ENCODE data around the gene FKBP1B.

FKBP1B gene

DNA sequence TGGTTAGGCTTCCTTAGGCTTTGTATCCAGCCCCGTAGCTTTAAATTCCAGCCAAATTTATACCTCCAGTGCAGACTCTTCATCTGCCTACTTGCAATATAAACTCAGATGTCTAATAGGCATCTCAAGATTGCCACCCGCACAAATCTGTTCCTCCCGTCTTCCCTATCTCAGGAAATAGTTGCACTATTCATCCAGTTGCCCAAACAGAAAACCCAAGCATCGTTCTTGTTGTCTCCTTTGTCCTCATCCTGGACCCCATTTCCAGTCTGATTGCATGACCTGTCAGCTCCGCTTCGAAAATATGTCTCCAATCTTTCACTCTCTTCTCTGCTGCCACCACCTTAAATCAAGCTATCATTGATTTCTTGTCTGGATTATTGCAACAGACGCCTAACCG lies 2.3 kb downstream of the FKBP1B start:
- no peak overlapping the region for H3K4me3 ChIP-seq (ENCODE audit: low read length)
- TF ChIP-seq, protein P1, sequence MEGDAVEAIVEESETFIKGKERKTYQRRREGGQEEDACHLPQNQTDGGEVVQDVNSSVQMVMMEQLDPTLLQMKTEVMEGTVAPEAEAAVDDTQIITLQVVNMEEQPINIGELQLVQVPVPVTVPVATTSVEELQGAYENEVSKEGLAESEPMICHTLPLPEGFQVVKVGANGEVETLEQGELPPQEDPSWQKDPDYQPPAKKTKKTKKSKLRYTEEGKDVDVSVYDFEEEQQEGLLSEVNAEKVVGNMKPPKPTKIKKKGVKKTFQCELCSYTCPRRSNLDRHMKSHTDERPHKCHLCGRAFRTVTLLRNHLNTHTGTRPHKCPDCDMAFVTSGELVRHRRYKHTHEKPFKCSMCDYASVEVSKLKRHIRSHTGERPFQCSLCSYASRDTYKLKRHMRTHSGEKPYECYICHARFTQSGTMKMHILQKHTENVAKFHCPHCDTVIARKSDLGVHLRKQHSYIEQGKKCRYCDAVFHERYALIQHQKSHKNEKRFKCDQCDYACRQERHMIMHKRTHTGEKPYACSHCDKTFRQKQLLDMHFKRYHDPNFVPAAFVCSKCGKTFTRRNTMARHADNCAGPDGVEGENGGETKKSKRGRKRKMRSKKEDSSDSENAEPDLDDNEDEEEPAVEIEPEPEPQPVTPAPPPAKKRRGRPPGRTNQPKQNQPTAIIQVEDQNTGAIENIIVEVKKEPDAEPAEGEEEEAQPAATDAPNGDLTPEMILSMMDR (conservative IDR thresholded peaks at IDR 0.05; ENCODE audit: low read depth, low read length): no peak
- DNase-seq (ENCODE audit: low read depth): no peak

DNA sequence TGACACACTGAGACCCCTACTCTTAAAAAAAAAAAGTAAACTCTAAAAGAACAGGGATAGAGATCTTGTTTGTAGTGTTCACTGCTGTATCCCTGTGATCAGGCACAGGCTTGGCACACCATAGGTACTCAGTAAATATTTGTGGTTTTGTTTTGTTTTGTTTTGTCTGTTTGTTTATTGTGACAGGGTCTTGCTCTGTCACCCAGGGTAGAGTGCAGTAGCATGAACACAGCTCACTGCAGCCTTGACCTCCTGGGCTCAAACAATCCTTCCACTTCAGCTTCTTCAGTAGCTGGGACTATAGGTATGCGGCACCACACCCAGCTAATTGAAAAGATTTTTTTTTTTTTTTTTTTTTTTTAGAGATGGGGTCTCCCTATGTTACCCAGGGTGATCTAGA lies 3.4 kb downstream of the FKBP1B start:
- DNase-seq (ENCODE audit: low read depth): no peak
- TF ChIP-seq, protein P1 (conservative IDR thresholded peaks at IDR 0.05; ENCODE audit: low read depth, low read length): no peak
- no peak overlapping the region for H3K4me3 ChIP-seq (ENCODE audit: low read length)

DNA sequence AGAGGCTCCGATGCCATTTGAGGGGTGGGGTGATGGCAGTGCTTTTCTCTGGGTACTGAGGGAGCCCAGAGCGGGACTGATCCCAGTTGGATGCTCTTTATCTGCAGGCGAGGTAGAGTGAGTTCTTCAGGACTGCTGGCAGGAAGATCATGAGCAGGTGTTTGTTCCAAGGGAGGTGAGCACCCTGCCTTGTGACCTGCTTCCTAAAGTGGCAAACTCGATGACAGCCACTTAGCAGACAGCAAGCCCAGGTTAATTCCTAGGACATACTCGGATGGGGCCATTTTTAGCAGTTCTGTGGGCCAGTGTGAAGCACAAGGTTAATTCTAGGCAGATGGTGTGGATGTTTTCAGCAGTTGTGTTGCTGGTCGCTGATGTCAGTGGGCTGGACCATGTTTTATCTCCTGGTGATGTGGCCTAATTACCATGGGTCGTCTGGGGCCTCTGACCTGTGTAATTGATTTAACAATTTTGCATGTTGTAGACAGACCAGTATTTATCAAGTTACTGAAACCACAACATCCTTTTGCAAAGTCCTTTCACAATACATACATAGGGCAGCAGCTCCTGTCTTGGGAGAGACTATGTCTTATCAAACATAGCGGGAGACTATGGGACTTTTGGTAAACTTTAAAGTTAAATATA lies 4.9 kb downstream of the FKBP1B start:
- no peak overlapping the region for H3K4me3 ChIP-seq (ENCODE audit: low read length)
- TF ChIP-seq, protein P1 (conservative IDR thresholded peaks at IDR 0.05; ENCODE audit: low read depth, low read length): no peak
- no peak for DNase-seq (ENCODE audit: low read depth)

DNA sequence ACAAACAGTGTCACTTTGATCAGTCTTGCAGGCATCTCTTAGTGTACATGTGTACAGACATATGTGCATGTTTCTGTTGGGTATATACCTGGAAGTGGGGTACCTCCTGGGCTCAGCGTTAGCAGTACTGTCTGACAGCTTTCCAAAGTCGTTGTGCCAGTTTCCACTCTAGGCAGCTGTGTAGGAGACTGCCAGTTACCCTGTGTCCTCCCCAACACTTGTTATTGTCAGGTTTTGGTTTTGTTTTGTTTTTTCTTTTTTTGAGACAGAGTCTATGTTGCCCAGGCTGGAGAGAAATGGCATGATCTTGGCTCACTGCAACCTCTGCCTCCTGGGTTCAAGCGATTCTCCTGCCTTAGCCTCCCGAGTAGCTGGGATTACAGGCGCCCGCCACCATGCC lies 6.2 kb downstream of the FKBP1B start:
- no peak overlapping the region for H3K4me3 ChIP-seq (ENCODE audit: low read length)
- TF ChIP-seq, protein P1 (conservative IDR thresholded peaks at IDR 0.05; ENCODE audit: low read depth, low read length): no peak
- DNase-seq (ENCODE audit: low read depth): no peak

DNA sequence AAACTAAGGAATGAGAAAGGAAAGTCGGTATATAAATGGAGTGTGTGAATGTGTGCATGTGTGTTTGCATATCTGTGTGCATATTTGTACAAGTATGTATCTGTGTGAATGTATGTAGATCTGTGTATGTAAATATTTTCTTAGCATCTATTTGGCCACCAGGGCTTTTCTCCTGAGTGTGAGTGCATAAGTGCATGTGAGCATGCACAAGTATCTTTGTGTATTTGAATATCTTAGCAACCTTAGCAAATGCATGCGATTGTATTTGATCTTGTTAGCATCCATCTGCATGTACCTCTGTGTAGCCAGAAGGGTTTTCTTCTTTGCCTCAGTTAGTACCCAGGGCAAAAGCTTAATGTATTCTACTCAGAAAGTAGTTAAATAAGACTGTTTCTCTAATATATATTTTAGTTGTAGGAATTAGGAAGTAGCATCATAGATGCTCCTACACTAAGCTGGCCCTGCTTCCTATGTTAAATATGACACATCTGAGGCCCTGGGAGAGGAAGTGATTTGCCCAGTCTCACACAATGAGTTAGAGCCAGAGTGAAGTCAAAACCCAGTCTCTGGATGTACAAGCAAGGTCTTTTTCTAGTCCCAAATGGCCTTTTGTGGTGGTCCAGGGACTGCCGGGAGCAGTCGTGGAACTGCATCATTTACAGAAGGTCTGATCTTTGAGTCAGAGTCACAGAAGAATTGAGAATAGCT lies 9.2 kb downstream of the FKBP1B start:
- DNase-seq (ENCODE audit: low read depth): no peak
- no peak overlapping the region for H3K4me3 ChIP-seq (ENCODE audit: low read length)
- TF ChIP-seq, protein P1 (conservative IDR thresholded peaks at IDR 0.05; ENCODE audit: low read depth, low read length): no peak

DNA sequence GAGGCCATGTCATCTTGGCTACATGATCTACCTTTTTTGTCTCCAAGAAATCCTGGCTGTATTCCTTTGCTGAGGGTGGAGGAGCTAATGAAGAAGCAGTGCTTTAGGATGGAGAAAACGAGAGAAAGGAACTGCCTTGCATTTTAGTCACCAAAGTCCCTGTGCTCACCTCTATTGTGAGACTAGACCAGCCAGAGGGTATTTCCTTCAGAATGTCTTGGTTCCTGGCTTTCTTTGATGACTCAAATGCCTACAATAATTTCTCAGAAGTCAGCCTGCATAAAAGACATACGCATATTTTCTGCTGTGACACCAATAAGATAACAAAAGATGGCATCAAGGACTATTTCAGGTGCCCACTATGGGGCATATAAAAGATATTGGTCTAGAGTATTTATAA lies 15.8 kb downstream of the FKBP1B start:
- DNase-seq (ENCODE audit: low read depth): no peak
- TF ChIP-seq, protein P1 (conservative IDR thresholded peaks at IDR 0.05; ENCODE audit: low read depth, low read length): no peak
- no peak overlapping the region for H3K4me3 ChIP-seq (ENCODE audit: low read length)

DNA sequence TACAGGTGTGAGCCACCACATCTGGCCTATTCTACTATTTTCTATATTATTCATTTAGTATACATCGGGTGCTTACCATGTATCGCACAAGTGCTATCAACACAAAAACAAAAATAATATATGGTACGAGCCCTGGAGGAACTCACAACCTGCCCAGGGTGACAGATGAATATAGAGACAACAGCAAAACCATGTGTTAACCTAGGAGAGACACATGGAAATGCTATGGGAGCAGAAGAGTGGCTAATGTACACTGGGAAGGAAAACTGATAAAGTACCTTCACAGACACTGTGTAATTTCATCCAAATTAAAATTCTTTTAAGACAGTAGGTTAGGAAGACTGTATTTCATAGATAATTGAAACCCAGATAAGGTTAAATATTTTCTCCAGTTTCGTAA lies 22.7 kb downstream of the FKBP1B start:
- no peak overlapping the region for H3K4me3 ChIP-seq (ENCODE audit: low read length)
- TF ChIP-seq, protein P1 (conservative IDR thresholded peaks at IDR 0.05; ENCODE audit: low read depth, low read length): no peak
- no peak for DNase-seq (ENCODE audit: low read depth)
